GM23338 (cell line): Measurements from ENCODE around the gene UST. TPM values are rescaled to one million over a fixed set of nuclear protein-coding genes. Genes with fewer than 3 reads are reported as not detected.

Experiments used
- ATAC-seq: fragments of 200-7000 bp; cut with Tn5 transposase; 3 replicates; pipeline ENCODE4 v1.9.1; 2020
- DNase-seq: peaks from one replicate; pipeline ENCODE4 v3.0.0-alpha.2; 2015; ENCODE audit warnings: low spot score
- H2AFZ ChIP-seq: fragments of 200-600 bp; sonication (generic); 2 replicates; pipeline ENCODE4 v1.8.0; 2016; ENCODE audit warnings: antibody characterized with exemption, mild to moderate bottlenecking, moderate library complexity
- H3F3A ChIP-seq: fragments of 200-600 bp; sonication (generic); replicated peaks from 2 replicates; pipeline ENCODE4 v1.8.0; 2017; ENCODE audit warnings: antibody characterized with exemption, mixed run types, low read depth
- H3K27ac ChIP-seq: fragments of 200-600 bp; sonication (generic); 2 replicates; pipeline ENCODE4 v1.6.1; 2016; ENCODE audit warnings: low read depth
- H3K27me3 ChIP-seq: fragments of 200-600 bp; sonication (generic); 2 replicates; pipeline ENCODE4 v1.8.0; 2016; ENCODE audit warnings: mild to moderate bottlenecking, mixed run types, moderate library complexity; ENCODE audit not compliant: insufficient read depth
- H3K36me3 ChIP-seq: fragments of 200-600 bp; sonication (generic); 2 replicates; pipeline ENCODE4 v1.8.0; 2016; ENCODE audit warnings: mild to moderate bottlenecking; ENCODE audit not compliant: insufficient read depth
- H3K4me1 ChIP-seq: fragments of 200-600 bp; sonication (generic); 2 replicates; pipeline ENCODE4 v1.8.0; 2016; ENCODE audit warnings: mild to moderate bottlenecking, moderate library complexity; ENCODE audit not compliant: insufficient read depth
- H3K4me2 ChIP-seq: fragments of 200-600 bp; sonication (generic); 2 replicates; pipeline ENCODE4 v1.7.1; 2017; ENCODE audit warnings: mixed run types
- H3K4me3 ChIP-seq: fragments of 200-600 bp; sonication (generic); 2 replicates; pipeline ENCODE4 v1.6.1; 2016; ENCODE audit warnings: mixed run types
- H3K79me2 ChIP-seq: fragments of 200-600 bp; sonication (generic); replicated peaks from 2 replicates; pipeline ENCODE4 v1.8.0; 2017; ENCODE audit warnings: mild to moderate bottlenecking; ENCODE audit not compliant: insufficient read depth
- H3K9me2 ChIP-seq: fragments of 200-600 bp; sonication (generic); 2 replicates; pipeline ENCODE4 v1.8.0; 2017; ENCODE audit not compliant: insufficient read depth
- H4K20me1 ChIP-seq: fragments of 200-600 bp; sonication (generic); replicated peaks from 2 replicates; pipeline ENCODE4 v1.8.0; 2017; ENCODE audit warnings: mild to moderate bottlenecking; ENCODE audit not compliant: insufficient read depth
- H3K27ac Mint-ChIP-seq: 2 replicates; pipeline ENCODE4 v1.8.0; 2020; ENCODE audit warnings: inconsistent platforms, mild to moderate bottlenecking, moderate library complexity, mixed read lengths
- H3K27me3 Mint-ChIP-seq: 3 replicates; pipeline ENCODE4 v1.8.0; 2022; ENCODE audit warnings: low read depth, mild to moderate bottlenecking, moderate library complexity, mixed read lengths, inconsistent platforms; ENCODE audit not compliant: insufficient read depth, poor library complexity
- H3K36me3 Mint-ChIP-seq: 3 replicates; pipeline ENCODE4 v1.8.0; 2021; ENCODE audit warnings: low read depth, mild to moderate bottlenecking, inconsistent platforms, moderate library complexity, mixed read lengths
- H3K4me1 Mint-ChIP-seq: 3 replicates; pipeline ENCODE4 v1.8.0; 2020; ENCODE audit warnings: mild to moderate bottlenecking, inconsistent platforms, mixed read lengths
- H3K4me3 Mint-ChIP-seq: 3 replicates; pipeline ENCODE4 v1.8.0; 2021; ENCODE audit warnings: moderate library complexity, mild to moderate bottlenecking, inconsistent platforms, mixed read lengths
- H3K9me3 Mint-ChIP-seq: 3 replicates; pipeline ENCODE4 v1.8.0; 2020; ENCODE audit warnings: moderate library complexity, mild to moderate bottlenecking, inconsistent platforms, mixed read lengths
- EZH2phosphoT487 ChIP-seq: fragments of 200-600 bp; sonication (generic); IDR thresholded peaks from one replicate; pipeline ENCODE4 v1.8.1; 2018; ENCODE audit warnings: antibody characterized with exemption; ENCODE audit not compliant: unreplicated experiment
- JUNB ChIP-seq: IDR thresholded peaks from one replicate; pipeline ENCODE4 v1.6.1; 2016; ENCODE audit warnings: antibody characterized with exemption; ENCODE audit not compliant: unreplicated experiment
- NANOG ChIP-seq: IDR thresholded peaks from 2 replicates; pipeline ENCODE4 v1.6.1; 2016; ENCODE audit warnings: antibody characterized with exemption, borderline replicate concordance
- ZNF114 ChIP-seq: fragments of 250-450 bp; sonication (Bioruptor Pico); IDR thresholded peaks from 2 replicates; pipeline ENCODE4 v1.5.0; 2020; ENCODE audit warnings: mild to moderate bottlenecking, moderate library complexity
- ZNF331 ChIP-seq: fragments of 250-450 bp; sonication (Bioruptor Pico); IDR thresholded peaks from 2 replicates; pipeline ENCODE4 v1.5.0; 2020; ENCODE audit warnings: low read depth, mild to moderate bottlenecking, moderate library complexity
- polyA plus RNA-seq: library from polyadenylated mRNA; unstranded; fragments of >200 nt; fragmentation: Nextera tagmentation; extraction: Ambion mirVana; gene quantifications from 2 replicates; pipeline ENCODE4 v1.2.1, GENCODE V29; 2016
- total RNA-seq: library from RNA; depleted of rRNA; stranded (reverse); fragments of >200 nt; shearing (Covaris generic); gene quantifications from 2 replicates; pipeline ENCODE4 v1.2.3, GENCODE V29; 2014
- TF ChIP-seq, protein P1 (sequence below): fragments of 250-450 bp; sonication (Bioruptor Pico); IDR thresholded peaks from 2 replicates; pipeline ENCODE4 v1.5.0; 2020; ENCODE audit warnings: mild to moderate bottlenecking, moderate library complexity
- TF ChIP-seq, protein P2 (sequence below), 2 experiments: fragments of 200-600 bp in 1 of 2; sonication (generic) in 1 of 2; conservative IDR thresholded peaks; 2 replicates each; pipeline versions ENCODE4 v1.5.1 to v1.6.1; 2016 to 2017; ENCODE audit warnings: antibody characterized with exemption in 2 of 2, low read depth in 2 of 2, mild to moderate bottlenecking in 2 of 2, moderate library complexity in 1 of 2

The UST gene
- total and polyA plus RNA-seq, 2 experiments from 2014 or later, result 12.6 to 33.0 TPM

DNA sequence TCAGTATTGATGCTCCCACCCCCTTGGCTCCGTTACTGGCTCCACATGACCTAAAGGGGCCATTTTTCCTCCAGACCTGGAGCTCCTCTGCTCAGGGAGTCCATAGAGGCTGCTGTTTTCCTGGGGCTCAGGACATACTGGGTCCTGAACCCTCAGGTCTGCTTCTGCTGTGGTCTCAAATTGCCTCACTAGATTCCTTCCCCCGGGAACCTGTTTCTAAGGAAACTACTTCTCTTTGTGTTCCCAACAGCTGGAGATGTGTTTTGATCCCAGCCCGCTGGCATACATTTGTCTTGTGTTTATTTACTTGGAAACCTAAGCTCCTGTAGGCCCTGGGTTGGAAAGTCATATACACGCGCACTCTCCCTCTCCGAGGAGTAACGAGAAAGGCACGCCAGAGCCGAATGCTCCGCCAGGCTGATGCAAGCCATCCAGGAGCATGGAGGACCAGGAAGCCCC is 222.8 kb downstream of the UST start (continued):
- TF ChIP-seq, protein P1, sequence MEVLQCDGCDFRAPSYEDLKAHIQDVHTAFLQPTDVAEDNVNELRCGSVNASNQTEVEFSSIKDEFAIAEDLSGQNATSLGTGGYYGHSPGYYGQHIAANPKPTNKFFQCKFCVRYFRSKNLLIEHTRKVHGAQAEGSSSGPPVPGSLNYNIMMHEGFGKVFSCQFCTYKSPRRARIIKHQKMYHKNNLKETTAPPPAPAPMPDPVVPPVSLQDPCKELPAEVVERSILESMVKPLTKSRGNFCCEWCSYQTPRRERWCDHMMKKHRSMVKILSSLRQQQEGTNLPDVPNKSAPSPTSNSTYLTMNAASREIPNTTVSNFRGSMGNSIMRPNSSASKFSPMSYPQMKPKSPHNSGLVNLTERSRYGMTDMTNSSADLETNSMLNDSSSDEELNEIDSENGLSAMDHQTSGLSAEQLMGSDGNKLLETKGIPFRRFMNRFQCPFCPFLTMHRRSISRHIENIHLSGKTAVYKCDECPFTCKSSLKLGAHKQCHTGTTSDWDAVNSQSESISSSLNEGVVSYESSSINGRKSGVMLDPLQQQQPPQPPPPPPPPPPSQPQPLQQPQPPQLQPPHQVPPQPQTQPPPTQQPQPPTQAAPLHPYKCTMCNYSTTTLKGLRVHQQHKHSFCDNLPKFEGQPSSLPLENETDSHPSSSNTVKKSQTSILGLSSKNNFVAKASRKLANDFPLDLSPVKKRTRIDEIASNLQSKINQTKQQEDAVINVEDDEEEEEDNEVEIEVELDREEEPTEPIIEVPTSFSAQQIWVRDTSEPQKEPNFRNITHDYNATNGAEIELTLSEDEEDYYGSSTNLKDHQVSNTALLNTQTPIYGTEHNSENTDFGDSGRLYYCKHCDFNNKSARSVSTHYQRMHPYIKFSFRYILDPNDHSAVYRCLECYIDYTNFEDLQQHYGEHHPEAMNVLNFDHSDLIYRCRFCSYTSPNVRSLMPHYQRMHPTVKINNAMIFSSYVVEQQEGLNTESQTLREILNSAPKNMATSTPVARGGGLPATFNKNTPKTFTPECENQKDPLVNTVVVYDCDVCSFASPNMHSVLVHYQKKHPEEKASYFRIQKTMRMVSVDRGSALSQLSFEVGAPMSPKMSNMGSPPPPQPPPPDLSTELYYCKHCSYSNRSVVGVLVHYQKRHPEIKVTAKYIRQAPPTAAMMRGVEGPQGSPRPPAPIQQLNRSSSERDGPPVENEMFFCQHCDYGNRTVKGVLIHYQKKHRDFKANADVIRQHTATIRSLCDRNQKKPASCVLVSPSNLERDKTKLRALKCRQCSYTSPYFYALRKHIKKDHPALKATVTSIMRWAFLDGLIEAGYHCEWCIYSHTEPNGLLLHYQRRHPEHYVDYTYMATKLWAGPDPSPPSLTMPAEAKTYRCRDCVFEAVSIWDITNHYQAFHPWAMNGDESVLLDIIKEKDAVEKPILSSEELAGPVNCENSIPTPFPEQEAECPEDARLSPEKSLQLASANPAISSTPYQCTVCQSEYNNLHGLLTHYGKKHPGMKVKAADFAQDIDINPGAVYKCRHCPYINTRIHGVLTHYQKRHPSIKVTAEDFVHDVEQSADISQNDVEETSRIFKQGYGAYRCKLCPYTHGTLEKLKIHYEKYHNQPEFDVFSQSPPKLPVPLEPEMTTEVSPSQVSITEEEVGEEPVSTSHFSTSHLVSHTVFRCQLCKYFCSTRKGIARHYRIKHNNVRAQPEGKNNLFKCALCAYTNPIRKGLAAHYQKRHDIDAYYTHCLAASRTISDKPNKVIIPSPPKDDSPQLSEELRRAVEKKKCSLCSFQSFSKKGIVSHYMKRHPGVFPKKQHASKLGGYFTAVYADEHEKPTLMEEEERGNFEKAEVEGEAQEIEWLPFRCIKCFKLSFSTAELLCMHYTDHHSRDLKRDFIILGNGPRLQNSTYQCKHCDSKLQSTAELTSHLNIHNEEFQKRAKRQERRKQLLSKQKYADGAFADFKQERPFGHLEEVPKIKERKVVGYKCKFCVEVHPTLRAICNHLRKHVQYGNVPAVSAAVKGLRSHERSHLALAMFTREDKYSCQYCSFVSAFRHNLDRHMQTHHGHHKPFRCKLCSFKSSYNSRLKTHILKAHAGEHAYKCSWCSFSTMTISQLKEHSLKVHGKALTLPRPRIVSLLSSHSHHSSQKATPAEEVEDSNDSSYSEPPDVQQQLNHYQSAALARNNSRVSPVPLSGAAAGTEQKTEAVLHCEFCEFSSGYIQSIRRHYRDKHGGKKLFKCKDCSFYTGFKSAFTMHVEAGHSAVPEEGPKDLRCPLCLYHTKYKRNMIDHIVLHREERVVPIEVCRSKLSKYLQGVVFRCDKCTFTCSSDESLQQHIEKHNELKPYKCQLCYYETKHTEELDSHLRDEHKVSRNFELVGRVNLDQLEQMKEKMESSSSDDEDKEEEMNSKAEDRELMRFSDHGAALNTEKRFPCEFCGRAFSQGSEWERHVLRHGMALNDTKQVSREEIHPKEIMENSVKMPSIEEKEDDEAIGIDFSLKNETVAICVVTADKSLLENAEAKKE (CRISPR knock-in tag), result no peak
- TF ChIP-seq ZNF331 (CRISPR knock-in tag) (no peak), EZH2phosphoT487 (no peak), ZNF114 (CRISPR knock-in tag) (no peak), JUNB (no peak)

DNA sequence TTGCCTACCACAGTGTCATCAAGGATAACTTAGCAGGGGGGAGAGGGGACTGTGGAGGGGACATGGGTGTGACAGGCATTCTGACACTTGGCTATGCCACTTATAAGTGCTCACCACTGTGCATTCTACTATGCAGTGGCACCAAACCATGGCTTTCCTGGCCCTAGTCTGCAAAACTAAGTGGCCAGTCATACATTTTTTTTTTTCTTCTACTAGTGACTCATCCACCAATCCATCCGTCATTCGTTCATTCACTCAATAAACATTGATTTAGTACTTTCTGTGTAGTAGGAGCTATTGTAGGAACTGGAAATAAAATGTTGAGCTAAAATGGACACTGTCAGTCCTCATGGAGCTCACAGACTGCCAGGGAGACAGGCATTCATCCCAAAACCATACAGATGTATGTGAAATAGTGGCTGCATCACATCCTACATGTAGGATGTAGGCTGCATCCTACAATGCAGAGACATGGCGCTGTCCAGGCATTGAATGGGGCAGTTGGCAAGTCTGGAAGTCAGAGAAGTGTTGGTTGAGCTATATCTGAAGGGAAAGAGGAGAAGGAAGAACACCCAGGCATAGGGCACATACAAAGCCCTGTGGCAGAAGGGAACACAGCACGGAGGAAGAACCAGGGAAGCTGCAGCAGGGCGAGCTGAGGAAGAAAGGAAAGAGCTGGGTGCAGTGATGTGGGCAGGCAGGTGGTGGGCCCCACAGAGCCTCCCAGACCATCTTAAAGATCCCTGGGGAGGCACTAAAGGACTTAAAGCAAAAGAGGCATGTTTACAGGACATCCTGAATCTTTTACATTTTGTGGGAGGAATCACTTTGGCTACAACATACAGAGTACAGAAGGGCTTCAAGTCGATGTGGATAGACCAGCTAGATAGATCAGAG is 224.4 kb downstream of the UST start:
- Histone ChIP-seq H3F3A (no peaks in the 10 kb centered on the region), H4K20me1 (no peaks in the 10 kb centered on the region), H2AFZ (no peak overlapping the region), H3K9me2 (no peaks in the 10 kb centered on the region; the same call in 1 of the 2 replicates), H3K27ac (0 out of 2 replicates have a peak overlapping the region, but pooled peaks have one; percentile 80), H3K36me3 (no peaks in the 10 kb centered on the region), H3K79me2 (no peaks in the 10 kb centered on the region; the same call in 1 of the 2 replicates), H3K27me3 (no peaks in the 10 kb centered on the region), H3K4me2 (0 out of 2 replicates have a peak overlapping the region, but pooled peaks have one; percentile 43), H3K4me3 (no peak overlapping the region), H3K4me1 (peaks cover 59% of the 10 kb centered on the region)
- Mint-ChIP-seq H3K36me3 (peaks cover 32% of the 10 kb centered on the region), H3K4me3 (0 out of 3 replicates have a peak overlapping the region, but pooled peaks have one; percentile 1), H3K4me1 (peaks cover 77% of the 10 kb centered on the region), H3K27ac (peak overlapping the region; percentile 95; the same call in 1 of the 2 replicates), H3K27me3 (peaks cover 24% of the 10 kb centered on the region), H3K9me3 (no peaks in the 10 kb centered on the region)
- DNase-seq (no peak), ATAC-seq (no peak)
- TF ChIP-seq NANOG (no peak), ZNF114 (CRISPR knock-in tag) (no peak)
- TF ChIP-seq, protein P2, sequence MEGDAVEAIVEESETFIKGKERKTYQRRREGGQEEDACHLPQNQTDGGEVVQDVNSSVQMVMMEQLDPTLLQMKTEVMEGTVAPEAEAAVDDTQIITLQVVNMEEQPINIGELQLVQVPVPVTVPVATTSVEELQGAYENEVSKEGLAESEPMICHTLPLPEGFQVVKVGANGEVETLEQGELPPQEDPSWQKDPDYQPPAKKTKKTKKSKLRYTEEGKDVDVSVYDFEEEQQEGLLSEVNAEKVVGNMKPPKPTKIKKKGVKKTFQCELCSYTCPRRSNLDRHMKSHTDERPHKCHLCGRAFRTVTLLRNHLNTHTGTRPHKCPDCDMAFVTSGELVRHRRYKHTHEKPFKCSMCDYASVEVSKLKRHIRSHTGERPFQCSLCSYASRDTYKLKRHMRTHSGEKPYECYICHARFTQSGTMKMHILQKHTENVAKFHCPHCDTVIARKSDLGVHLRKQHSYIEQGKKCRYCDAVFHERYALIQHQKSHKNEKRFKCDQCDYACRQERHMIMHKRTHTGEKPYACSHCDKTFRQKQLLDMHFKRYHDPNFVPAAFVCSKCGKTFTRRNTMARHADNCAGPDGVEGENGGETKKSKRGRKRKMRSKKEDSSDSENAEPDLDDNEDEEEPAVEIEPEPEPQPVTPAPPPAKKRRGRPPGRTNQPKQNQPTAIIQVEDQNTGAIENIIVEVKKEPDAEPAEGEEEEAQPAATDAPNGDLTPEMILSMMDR (conservative IDR thresholded peaks at IDR 0.05; ENCODE audit: low read depth in 2 of 2), result no peak
